Mucosa of stomach (tissue), 1 donor: ENCODE measurements around the gene TUT1.
A peak's percentile ranks its signal among the peaks of the same experiment; 100 is the strongest.
"Not testable (repeated sequence)": the region's sequence is repeated elsewhere in the genome, so short reads cannot be mapped to it uniquely, and the experiment has no call there.

Experiments used
- H3K27me3 ChIP-seq: one replicate; pipeline ENCODE4 v1.7.0; 2013; ENCODE audit warnings: mild to moderate bottlenecking, low read length; ENCODE audit not compliant: control insufficient read depth, insufficient read depth
- H3K36me3 ChIP-seq: one replicate; pipeline ENCODE4 v1.7.0; 2013; ENCODE audit warnings: low read length; ENCODE audit not compliant: control insufficient read depth, insufficient read depth
- H3K4me1 ChIP-seq: one replicate; pipeline ENCODE4 v1.7.0; 2013; ENCODE audit warnings: mild to moderate bottlenecking, low read length; ENCODE audit not compliant: control insufficient read depth, insufficient read depth
- H3K4me3 ChIP-seq: one replicate; pipeline ENCODE4 v1.7.0; 2013; ENCODE audit warnings: low read length
- H3K9ac ChIP-seq: one replicate; pipeline ENCODE4 v1.7.0; 2013; ENCODE audit warnings: mild to moderate bottlenecking, low read length, moderate library complexity
- H3K9me3 ChIP-seq: one replicate; pipeline ENCODE4 v1.7.0; 2013; ENCODE audit warnings: mild to moderate bottlenecking, low read length, moderate library complexity; ENCODE audit not compliant: control insufficient read depth
- donor health status: Pancreatic carcinoma.

Gene TUT1

DNA sequence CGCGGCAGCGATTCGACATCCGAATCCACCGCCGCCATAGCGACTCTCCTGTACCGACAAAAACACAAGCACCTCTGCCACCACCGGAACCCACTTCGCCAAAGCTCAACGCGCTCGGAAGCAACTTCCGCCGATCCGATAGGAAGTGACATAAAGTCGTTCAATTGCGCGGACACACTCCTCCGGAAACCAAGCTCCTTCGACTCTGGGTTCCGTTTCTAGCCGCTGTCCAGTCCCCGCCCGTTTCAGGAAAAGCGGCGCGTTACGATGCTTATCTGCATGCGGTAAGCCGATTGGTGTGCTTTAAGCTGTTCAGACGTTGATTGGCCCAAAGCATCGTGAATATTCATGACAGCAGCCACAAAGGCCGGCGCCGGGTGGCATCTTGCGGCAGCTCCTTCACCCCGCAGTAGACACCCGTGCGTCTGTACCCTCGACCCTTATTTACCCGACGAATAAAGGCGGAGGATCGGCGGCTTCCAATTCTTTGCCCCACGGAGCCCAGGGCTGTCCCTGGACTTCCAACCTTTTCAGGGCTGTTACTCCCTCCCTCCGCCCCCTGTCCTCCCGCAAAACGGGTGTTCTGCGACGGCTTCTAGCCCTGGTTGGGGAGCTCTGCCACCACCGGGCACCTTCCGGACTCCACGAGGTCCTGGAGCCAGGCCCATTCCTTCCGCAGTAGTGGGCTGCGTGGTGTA lies at the start of gene TUT1:
TSS of gene TUT1 (minus strand) at position 76 of the 698 bp plus-strand sequence. CDS start at position 38, 38 bp downstream.
- Histone ChIP-seq H3K9ac (peak within 1 kb of the TSS; percentile 87), H3K9me3 (no peaks in the 10 kb centered on the region), H3K4me1 (peaks cover 22% of the 10 kb centered on the region), H3K27me3 (no peaks in the 10 kb centered on the region), H3K36me3 (peaks cover 15% of the 10 kb centered on the region), H3K4me3 (peak within 1 kb of the TSS; percentile 56)

- H3K4me3 ChIP-seq, result no peak overlapping the region
- peaks cover 44% of the 10 kb centered on the region for H3K36me3 ChIP-seq
- peaks cover 14% of the 10 kb centered on the region for H3K4me1 ChIP-seq
- no peaks in the 10 kb centered on the region for H3K27me3 ChIP-seq
- no peak overlapping the region for H3K9ac ChIP-seq
- no peaks in the 10 kb centered on the region for H3K9me3 ChIP-seq
These were observed 41.2 kb upstream of the TUT1 start for GRCh38 chr11:62632492-62632891.

DNA sequence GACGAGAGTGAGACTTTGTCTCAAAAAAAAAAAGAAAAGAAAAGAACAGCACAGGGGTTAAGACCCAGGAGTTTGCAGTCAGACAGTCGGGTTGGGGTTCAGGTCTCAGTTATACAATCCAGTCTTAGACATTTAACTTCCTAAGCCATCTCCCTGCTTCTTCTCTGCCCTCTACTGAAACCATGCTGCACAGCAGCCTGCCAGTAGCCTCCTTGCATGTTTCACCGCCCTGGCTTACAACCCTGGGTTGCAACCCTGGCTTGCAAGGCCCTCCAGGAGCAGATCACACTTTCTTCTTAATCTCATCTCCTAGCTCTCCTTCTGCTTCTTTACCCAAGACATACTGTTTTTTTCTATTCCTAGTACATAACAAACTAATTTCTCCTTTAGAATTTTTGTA lies 36.4 kb upstream of the TUT1 start:
- Histone ChIP-seq H3K9me3 (no peaks in the 10 kb centered on the region), H3K27me3 (no peaks in the 10 kb centered on the region), H3K36me3 (peaks cover 43% of the 10 kb centered on the region), H3K9ac (no peak overlapping the region), H3K4me3 (no peak overlapping the region), H3K4me1 (peaks cover 3% of the 10 kb centered on the region)

- Histone ChIP-seq H3K9ac (peak overlapping the region; percentile 33), H3K27me3 (no peaks in the 10 kb centered on the region), H3K36me3 (peaks cover 18% of the 10 kb centered on the region), H3K4me3 (no peak overlapping the region), H3K4me1 (peaks cover 6% of the 10 kb centered on the region), H3K9me3 (no peaks in the 10 kb centered on the region)
These were observed 31.3 kb upstream of the TUT1 start for GRCh38 chr11:62622476-62623089.

DNA sequence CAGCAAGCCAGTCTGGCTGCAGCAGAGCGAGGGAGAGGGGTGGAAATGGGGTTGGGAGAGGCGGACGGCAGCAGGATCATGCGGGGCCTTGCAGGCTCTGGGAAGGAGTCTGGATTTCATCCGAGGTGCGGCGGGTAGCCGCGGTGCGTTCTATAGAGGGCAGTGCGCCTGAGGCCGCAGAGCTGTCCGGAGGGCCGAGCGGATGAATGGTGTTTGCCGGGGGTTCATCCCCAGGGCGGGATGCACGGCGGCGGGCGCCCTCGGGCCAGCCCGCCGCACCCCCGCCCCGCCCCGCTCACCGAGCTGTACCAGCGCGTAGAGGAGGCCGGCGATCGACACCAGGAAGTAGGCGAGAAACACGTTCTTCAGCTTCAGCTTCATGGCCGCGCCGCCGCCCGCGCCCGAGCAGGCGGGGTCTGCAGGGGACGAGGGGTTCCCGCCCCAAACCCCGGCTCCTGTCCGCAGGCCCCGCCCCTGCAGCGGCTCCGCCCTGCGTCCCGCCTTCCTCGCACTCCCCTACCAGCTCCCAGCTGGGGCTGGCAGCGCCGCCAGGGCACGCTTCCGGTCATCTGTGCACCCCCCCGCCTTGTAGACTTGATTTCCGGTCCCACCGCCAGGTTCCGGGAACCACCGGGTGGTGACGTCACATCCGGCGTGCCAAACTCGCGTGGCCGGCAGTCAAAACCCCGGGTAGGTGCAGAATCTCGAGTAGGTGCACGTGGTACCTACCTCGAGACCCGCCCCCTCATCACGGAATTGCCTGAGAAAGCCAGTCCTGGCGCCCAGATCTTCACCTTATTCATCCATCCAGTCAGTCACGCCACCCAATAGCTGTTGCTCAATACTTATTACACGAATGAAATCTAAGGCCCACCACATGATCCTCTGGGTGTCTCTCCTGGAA lies 30.5 kb upstream of the TUT1 start, which contains the start of gene B3GAT3:
TSS of gene B3GAT3 (minus strand) at position 420 of the 904 bp plus-strand sequence. CDS start at position 381, 39 bp downstream.
- H3K9me3 ChIP-seq, result no peaks in the 10 kb centered on the region
- no peaks in the 10 kb centered on the region for H3K27me3 ChIP-seq
- peaks cover 6% of the 10 kb centered on the region for H3K4me1 ChIP-seq
- H3K9ac ChIP-seq, result peak within 1 kb of the TSS; percentile 75
- H3K4me3 ChIP-seq, result peak within 1 kb of the TSS; percentile 39
- peaks cover 18% of the 10 kb centered on the region for H3K36me3 ChIP-seq

DNA sequence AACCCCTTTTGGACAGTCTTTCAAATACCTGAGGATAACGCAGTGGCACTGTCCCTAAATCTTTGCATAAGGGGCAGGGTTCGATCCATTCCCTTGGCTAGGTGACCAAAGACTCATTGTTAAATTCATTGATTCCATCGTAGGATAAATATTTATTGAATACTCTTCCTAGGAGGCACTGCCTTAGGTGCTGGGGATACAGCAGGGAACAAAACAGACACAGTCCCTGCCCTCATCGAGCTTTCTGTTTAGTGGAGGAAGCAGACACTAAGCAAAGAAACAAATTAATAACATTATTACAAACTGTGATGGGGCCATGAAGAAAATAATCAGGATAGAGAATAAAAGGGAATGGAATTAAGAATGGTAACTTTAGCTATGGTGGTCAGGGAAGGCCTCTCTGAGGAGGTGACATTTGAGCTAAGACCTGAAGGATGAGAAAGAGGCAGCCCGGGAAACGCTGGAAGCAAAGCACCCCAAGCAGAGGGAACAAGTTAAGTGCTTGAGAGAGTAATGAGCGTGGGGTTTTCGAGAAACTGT lies 29.8 kb upstream of the TUT1 start:
- peak overlapping the region; percentile 39 for H3K4me3 ChIP-seq
- peak overlapping the region; percentile 75 for H3K9ac ChIP-seq
- no peaks in the 10 kb centered on the region for H3K9me3 ChIP-seq
- H3K4me1 ChIP-seq, result peaks cover 6% of the 10 kb centered on the region
- H3K36me3 ChIP-seq, result peaks cover 12% of the 10 kb centered on the region
- no peaks in the 10 kb centered on the region for H3K27me3 ChIP-seq

DNA sequence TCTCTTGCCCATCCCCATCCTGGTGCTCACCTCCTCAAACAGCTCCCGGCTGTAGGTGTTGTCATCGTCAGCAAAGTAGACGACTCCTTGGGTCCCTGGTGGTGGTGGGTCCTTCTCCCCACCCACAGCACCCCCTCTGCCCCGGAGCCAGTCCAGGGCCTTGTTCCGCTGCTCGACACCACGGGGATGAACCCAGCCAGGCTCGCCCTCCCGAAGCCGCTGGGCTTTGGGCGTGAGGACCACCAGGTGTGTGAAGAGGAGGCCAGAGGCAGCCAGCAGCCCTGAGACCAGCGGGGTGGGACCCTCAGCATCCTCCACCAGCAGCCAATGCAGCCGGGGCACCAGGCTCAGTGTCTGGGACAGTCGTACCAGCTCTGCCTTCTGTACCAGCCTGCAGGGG lies 25.6 kb upstream of the TUT1 start:
- H3K9ac ChIP-seq, result not testable (repeated sequence)

DNA sequence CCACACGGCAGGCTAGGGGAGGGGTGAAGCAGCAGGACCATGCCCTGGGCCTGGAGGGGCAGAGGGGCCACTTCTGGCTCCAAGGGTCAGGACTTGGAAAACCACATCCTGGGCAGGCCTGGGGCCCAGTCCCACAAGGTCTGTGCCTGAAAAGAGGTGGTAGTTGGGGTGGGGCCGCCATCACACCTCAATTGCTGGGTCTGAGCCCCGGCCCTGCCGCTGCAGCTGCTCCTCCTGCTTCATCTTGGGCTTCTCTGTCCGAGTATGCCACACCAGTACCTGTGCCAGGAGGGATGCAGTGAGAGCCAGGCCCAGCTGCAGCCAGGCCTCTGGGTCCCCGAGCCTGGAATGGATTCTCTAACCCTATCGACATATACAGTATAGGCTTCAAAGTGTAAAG lies 24.2 kb upstream of the TUT1 start:
- H3K9me3 ChIP-seq, result no peaks in the 10 kb centered on the region
- no peaks in the 10 kb centered on the region for H3K27me3 ChIP-seq
- no peak overlapping the region for H3K9ac ChIP-seq
- H3K36me3 ChIP-seq, result no peaks in the 10 kb centered on the region
- no peak overlapping the region for H3K4me3 ChIP-seq
- peaks cover 32% of the 10 kb centered on the region for H3K4me1 ChIP-seq

More for the DNA sequence above, 25.6 kb upstream of the TUT1 start:
- peaks cover 19% of the 10 kb centered on the region for H3K4me1 ChIP-seq
- H3K9me3 ChIP-seq, H3K36me3 ChIP-seq, H3K4me3 ChIP-seq, H3K27me3 ChIP-seq: not testable (repeated sequence)

DNA sequence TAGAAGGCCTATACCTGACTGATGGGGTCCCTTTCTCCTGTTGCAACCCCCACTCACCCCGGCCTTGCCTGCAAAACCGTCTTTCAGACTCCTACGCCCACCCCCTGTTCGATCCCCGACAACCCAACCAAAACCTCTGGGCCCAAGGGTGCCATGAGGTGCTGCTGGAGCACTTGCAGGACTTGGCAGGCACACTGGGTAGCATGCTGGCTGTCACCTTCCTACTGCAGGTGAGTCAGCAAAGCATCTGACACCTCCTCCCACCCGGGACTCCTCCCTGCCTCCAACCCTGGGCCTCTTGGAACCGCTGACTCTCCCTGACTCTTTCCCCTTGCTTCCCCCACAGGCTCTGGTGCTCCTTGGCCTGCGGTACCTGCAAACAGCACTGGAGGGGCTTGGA lies 23.0 kb upstream of the TUT1 start:
- H3K9me3 ChIP-seq, result no peaks in the 10 kb centered on the region
- peaks cover 32% of the 10 kb centered on the region for H3K4me1 ChIP-seq
- no peaks in the 10 kb centered on the region for H3K27me3 ChIP-seq
- no peak overlapping the region for H3K4me3 ChIP-seq
- no peak overlapping the region for H3K9ac ChIP-seq
- H3K36me3 ChIP-seq, result no peaks in the 10 kb centered on the region

GRCh38 chr11:62613291-62613778 lies 22.0 kb upstream of the TUT1 start:
- Histone ChIP-seq H3K36me3 (no peaks in the 10 kb centered on the region), H3K9ac (peak overlapping the region; percentile 86), H3K9me3 (no peaks in the 10 kb centered on the region), H3K4me3 (no peak overlapping the region), H3K27me3 (no peaks in the 10 kb centered on the region), H3K4me1 (peaks cover 32% of the 10 kb centered on the region)

GRCh38 chr11:62612366-62613290 lies 21.3 kb upstream of the TUT1 start, which contains the start of the genes EML3 and ROM1:
EML3 (minus strand) TSS chr11:62612775; CDS start chr11:62612457, 318 bp downstream.
ROM1 (plus strand) TSS chr11:62613257; CDS start chr11:62613282, 25 bp downstream.
- Histone ChIP-seq H3K27me3 (no peaks in the 10 kb centered on the region), H3K9ac (peak within 1 kb of the TSS; percentile 86), H3K36me3 (no peaks in the 10 kb centered on the region), H3K4me3 (peak within 1 kb of the TSS; percentile 73), H3K9me3 (no peaks in the 10 kb centered on the region), H3K4me1 (peaks cover 32% of the 10 kb centered on the region)
